ENCODE measurements around the gene LRP2. TPM values are rescaled to one million over a fixed set of nuclear protein-coding genes. Genes with fewer than 3 reads are reported as not detected.

Gene LRP2
- total and polyA plus RNA-seq, 2 experiments from 2014 or later = 0.68 to 2.7 TPM

- Histone ChIP-seq H3K9me2 (ENCODE audit: insufficient read depth) (0 out of 2 replicates have a peak, but pooled peaks cover 7% of the 10 kb centered on the region), H3K4me2 (no peak overlapping the region), H3K79me2 (replicated peaks; ENCODE audit: insufficient read depth) (no peaks in the 10 kb centered on the region), H3K27me3 (ENCODE audit: insufficient read depth) (no peaks in the 10 kb centered on the region), H4K20me1 (replicated peaks; ENCODE audit: insufficient read depth) (no peaks in the 10 kb centered on the region), H3K36me3 (ENCODE audit: insufficient read depth) (no peaks in the 10 kb centered on the region), H3K4me3 (no peak overlapping the region), H3K4me1 (ENCODE audit: insufficient read depth) (no peaks in the 10 kb centered on the region), H2AFZ (no peak overlapping the region), H3F3A (replicated peaks; ENCODE audit: low read depth) (no peaks in the 10 kb centered on the region), H3K27ac (ENCODE audit: low read depth) (no peak overlapping the region)
- no peak overlapping the region for H3K4me3 Mint-ChIP-seq
- ATAC-seq (no peak), DNase-seq (ENCODE audit: low spot score) (no peak)
- peaks cover under 1% of the 10 kb centered on the region; the same call in 2 of the 3 replicates for H3K4me1 Mint-ChIP-seq
- peaks cover 2% of the 10 kb centered on the region for H3K27me3 Mint-ChIP-seq (ENCODE audit: insufficient read depth, low read depth, poor library complexity)
- TF ChIP-seq NANOG (IDR thresholded peaks at IDR 0.05; ENCODE audit: borderline replicate concordance) = no peak
- TF ChIP-seq EZH2phosphoT487 (IDR thresholded peaks at IDR 0.05; ENCODE audit: unreplicated experiment) = no peak
- no peak for TF ChIP-seq JUNB (IDR thresholded peaks at IDR 0.05; ENCODE audit: unreplicated experiment)
- TF ChIP-seq EZH2 (IDR thresholded peaks at IDR 0.05; ENCODE audit: low read depth, unreplicated experiment) = no peak
- TF ChIP-seq CREB1 (CRISPR knock-in tag; IDR thresholded peaks at IDR 0.05; ENCODE audit: low read depth) = no peak
- no peak for TF ChIP-seq ZNF331 (CRISPR knock-in tag; IDR thresholded peaks at IDR 0.05; ENCODE audit: low read depth)
- TF ChIP-seq ZNF462 (CRISPR knock-in tag; IDR thresholded peaks at IDR 0.05) = no peak
- no peak for TF ChIP-seq REST (IDR thresholded peaks at IDR 0.05; ENCODE audit: unreplicated experiment)
- no peak for TF ChIP-seq STAT1 (IDR thresholded peaks at IDR 0.05; ENCODE audit: unreplicated experiment)
- no peak for TF ChIP-seq ZNF114 (CRISPR knock-in tag; IDR thresholded peaks at IDR 0.05)
- no peak for TF ChIP-seq ETS1 (IDR thresholded peaks at IDR 0.05)
- no peak for TF ChIP-seq POLR2AphosphoS5 (IDR thresholded peaks at IDR 0.05; ENCODE audit: low read depth)
- TF ChIP-seq CTCF (conservative IDR thresholded peaks at IDR 0.05; ENCODE audit: low read depth in 2 of 2) = no peak
- no peaks in the 10 kb centered on the region for H3K9me3 Mint-ChIP-seq
- H3K27ac Mint-ChIP-seq = no peak overlapping the region
- no peaks in the 10 kb centered on the region for H3K36me3 Mint-ChIP-seq (ENCODE audit: low read depth)
These were observed 279.3 kb downstream of the LRP2 start for GRCh38 chr2:169082995-169083394.

All from GM23338 (cell line).